ENCODE measurements around the gene PLXNB3.
"Not testable (repeated sequence)": the region's sequence is repeated elsewhere in the genome, so short reads cannot be mapped to it uniquely, and the experiment has no call there.

Gene PLXNB3

GRCh38 chrX:153814591-153815315 lies 50.7 kb downstream of the PLXNB3 start:
- Mint-ChIP-seq H3K4me1 (peaks cover 31% of the 10 kb centered on the region), H3K27me3 (no peaks in the 10 kb centered on the region), H3K36me3 (ENCODE audit: insufficient read depth) (peaks cover 2% of the 10 kb centered on the region), H3K4me3 (no peak overlapping the region), H3K9me3 (no peaks in the 10 kb centered on the region), H3K27ac (ENCODE audit: low read depth) (peak overlapping the region; percentile 8)
- no peak for ATAC-seq (replicated peaks; ENCODE audit: extremely low read depth, poor library complexity, severe bottlenecking)
- DNase-seq (ENCODE audit: low spot score in 2 of 2) = no peak

- Mint-ChIP-seq H3K36me3 (ENCODE audit: insufficient read depth) (peaks cover 4% of the 10 kb centered on the region), H3K27me3 (no peaks in the 10 kb centered on the region), H3K4me1 (peaks cover 43% of the 10 kb centered on the region), H3K27ac (ENCODE audit: low read depth) (peak overlapping the region; percentile 51), H3K4me3 (peak overlapping the region; percentile 53), H3K9me3 (no peaks in the 10 kb centered on the region)
- peak; percentile 24 to 30 for DNase-seq (ENCODE audit: low spot score in 2 of 2)
- peak; percentile 53 for ATAC-seq (replicated peaks; ENCODE audit: extremely low read depth, poor library complexity, severe bottlenecking)
Observed at GRCh38 chrX:153816831-153817690, 53.0 kb downstream of the PLXNB3 start.

- Mint-ChIP-seq H3K4me3 (peak overlapping the region; percentile 53), H3K4me1 (peaks cover 46% of the 10 kb centered on the region)
- not testable (repeated sequence) for H3K36me3 Mint-ChIP-seq (ENCODE audit: insufficient read depth); H3K27me3 Mint-ChIP-seq; ATAC-seq (replicated peaks; ENCODE audit: extremely low read depth, poor library complexity, severe bottlenecking); H3K9me3 Mint-ChIP-seq; H3K27ac Mint-ChIP-seq (ENCODE audit: low read depth); DNase-seq (ENCODE audit: low spot score in 2 of 2)
Observed at GRCh38 chrX:153818064-153818463, 54.0 kb downstream of the PLXNB3 start.

- H3K9me3 Mint-ChIP-seq = no peaks in the 10 kb centered on the region
- peak; percentile 33 for ATAC-seq (replicated peaks; ENCODE audit: extremely low read depth, poor library complexity, severe bottlenecking)
- peak; percentile 22 to 23 for DNase-seq (ENCODE audit: low spot score in 2 of 2)
- peaks cover 4% of the 10 kb centered on the region for H3K36me3 Mint-ChIP-seq (ENCODE audit: insufficient read depth)
- peak overlapping the region; percentile 53 for H3K4me3 Mint-ChIP-seq
- no peaks in the 10 kb centered on the region for H3K27me3 Mint-ChIP-seq
- no peak overlapping the region for H3K27ac Mint-ChIP-seq (ENCODE audit: low read depth)
- peaks cover 43% of the 10 kb centered on the region for H3K4me1 Mint-ChIP-seq
Observed at GRCh38 chrX:153818571-153819383, 54.7 kb downstream of the PLXNB3 start.

- Mint-ChIP-seq H3K4me3 (peak overlapping the region; percentile 53), H3K27me3 (no peaks in the 10 kb centered on the region), H3K4me1 (peaks cover 42% of the 10 kb centered on the region), H3K27ac (ENCODE audit: low read depth) (no peak overlapping the region), H3K36me3 (ENCODE audit: insufficient read depth) (peaks cover 4% of the 10 kb centered on the region), H3K9me3 (no peaks in the 10 kb centered on the region)
- no peak for DNase-seq (ENCODE audit: low spot score in 2 of 2)
- no peak for ATAC-seq (replicated peaks; ENCODE audit: extremely low read depth, poor library complexity, severe bottlenecking)
Observed at GRCh38 chrX:153819384-153820040, 55.5 kb downstream of the PLXNB3 start.

- peak overlapping the region; percentile 32 for H3K27ac Mint-ChIP-seq (ENCODE audit: low read depth)
- H3K36me3 Mint-ChIP-seq (ENCODE audit: insufficient read depth) = peaks cover 4% of the 10 kb centered on the region
- DNase-seq (ENCODE audit: low spot score in 2 of 2) = no peak
- peaks cover 36% of the 10 kb centered on the region for H3K4me1 Mint-ChIP-seq
- H3K4me3 Mint-ChIP-seq = peak overlapping the region; percentile 13
- no peak for ATAC-seq (replicated peaks; ENCODE audit: extremely low read depth, poor library complexity, severe bottlenecking)
- no peaks in the 10 kb centered on the region for H3K9me3 Mint-ChIP-seq
- no peaks in the 10 kb centered on the region for H3K27me3 Mint-ChIP-seq
Observed at GRCh38 chrX:153820601-153821000, 56.6 kb downstream of the PLXNB3 start.

- H3K27ac Mint-ChIP-seq (ENCODE audit: low read depth) = peak overlapping the region; percentile 32
- H3K36me3 Mint-ChIP-seq (ENCODE audit: insufficient read depth) = peaks cover 4% of the 10 kb centered on the region
- peaks cover 38% of the 10 kb centered on the region for H3K4me1 Mint-ChIP-seq
Observed at GRCh38 chrX:153821066-153821465, 57.0 kb downstream of the PLXNB3 start.

GRCh38 chrX:153824348-153824747 lies 60.3 kb downstream of the PLXNB3 start:
- ATAC-seq (replicated peaks; ENCODE audit: extremely low read depth, poor library complexity, severe bottlenecking) = no peak
- Mint-ChIP-seq H3K4me3 (no peak overlapping the region), H3K27me3 (no peaks in the 10 kb centered on the region), H3K27ac (ENCODE audit: low read depth) (no peak overlapping the region), H3K4me1 (peaks cover 37% of the 10 kb centered on the region), H3K9me3 (no peaks in the 10 kb centered on the region), H3K36me3 (ENCODE audit: insufficient read depth) (peaks cover 4% of the 10 kb centered on the region)
- DNase-seq (ENCODE audit: low spot score in 2 of 2) = no peak

More at GRCh38 chrX:153821066-153821465, 57.0 kb downstream of the PLXNB3 start:
- Mint-ChIP-seq H3K27me3 (no peaks in the 10 kb centered on the region), H3K9me3 (no peaks in the 10 kb centered on the region), H3K4me3 (peak overlapping the region; percentile 43)
- DNase-seq (ENCODE audit: low spot score in 2 of 2) (no peak), ATAC-seq (replicated peaks; ENCODE audit: extremely low read depth, poor library complexity, severe bottlenecking) (no peak)

- no peaks in the 10 kb centered on the region for H3K9me3 Mint-ChIP-seq
- peaks cover 4% of the 10 kb centered on the region for H3K36me3 Mint-ChIP-seq (ENCODE audit: insufficient read depth)
- ATAC-seq (replicated peaks; ENCODE audit: extremely low read depth, poor library complexity, severe bottlenecking) (no peak), DNase-seq (ENCODE audit: low spot score in 2 of 2) (no peak)
- H3K27me3 Mint-ChIP-seq = no peaks in the 10 kb centered on the region
- H3K27ac Mint-ChIP-seq (ENCODE audit: low read depth) = no peak overlapping the region
- H3K4me3 Mint-ChIP-seq = no peak overlapping the region
- H3K4me1 Mint-ChIP-seq = peaks cover 37% of the 10 kb centered on the region
Observed at GRCh38 chrX:153825042-153825441, 61.0 kb downstream of the PLXNB3 start.

Data from central memory CD8-positive, alpha-beta T cell (primary cell).